Measurements from ENCODE around the gene DSG3. TPM values are rescaled to one million over a fixed set of nuclear protein-coding genes. Genes with fewer than 3 reads are reported as not detected.
"Not testable (repeated sequence)": the region's sequence is repeated elsewhere in the genome, so short reads cannot be mapped to it uniquely, and the experiment has no call there.

DSG3 gene
- total RNA-seq, 1 donor from 2014 or later, result not detected

DNA sequence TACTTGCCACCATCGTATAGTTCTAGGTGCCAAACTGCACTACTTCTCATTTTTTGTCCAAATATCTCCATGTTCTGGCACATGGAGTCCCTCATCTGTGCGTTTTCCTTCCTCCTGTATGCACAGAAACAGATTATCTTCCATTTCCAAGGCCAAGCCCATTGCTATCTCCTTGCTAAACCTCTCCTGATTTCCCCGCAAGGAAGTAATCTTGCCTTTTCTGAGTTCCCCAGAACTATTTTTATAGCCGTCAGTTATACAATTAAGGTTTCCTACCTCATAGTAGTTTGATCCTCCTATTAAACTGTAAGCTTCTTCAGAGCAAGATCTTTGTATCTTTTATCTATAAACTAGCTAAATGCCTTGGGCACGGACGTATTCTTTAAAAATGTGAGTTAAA is 57.6 kb downstream of the DSG3 start:
- Mint-ChIP-seq H3K9me3 (ENCODE audit: unreplicated experiment) (no peaks in the 10 kb centered on the region), H3K27me3 (ENCODE audit: unreplicated experiment) (peaks cover 2% of the 10 kb centered on the region), H3K36me3 (ENCODE audit: unreplicated experiment) (peaks cover 2% of the 10 kb centered on the region), H3K4me1 (ENCODE audit: unreplicated experiment) (no peaks in the 10 kb centered on the region), H3K4me3 (ENCODE audit: unreplicated experiment) (no peak overlapping the region), H3K27ac (ENCODE audit: unreplicated experiment) (no peak overlapping the region)
- TF ChIP-seq, protein P1, sequence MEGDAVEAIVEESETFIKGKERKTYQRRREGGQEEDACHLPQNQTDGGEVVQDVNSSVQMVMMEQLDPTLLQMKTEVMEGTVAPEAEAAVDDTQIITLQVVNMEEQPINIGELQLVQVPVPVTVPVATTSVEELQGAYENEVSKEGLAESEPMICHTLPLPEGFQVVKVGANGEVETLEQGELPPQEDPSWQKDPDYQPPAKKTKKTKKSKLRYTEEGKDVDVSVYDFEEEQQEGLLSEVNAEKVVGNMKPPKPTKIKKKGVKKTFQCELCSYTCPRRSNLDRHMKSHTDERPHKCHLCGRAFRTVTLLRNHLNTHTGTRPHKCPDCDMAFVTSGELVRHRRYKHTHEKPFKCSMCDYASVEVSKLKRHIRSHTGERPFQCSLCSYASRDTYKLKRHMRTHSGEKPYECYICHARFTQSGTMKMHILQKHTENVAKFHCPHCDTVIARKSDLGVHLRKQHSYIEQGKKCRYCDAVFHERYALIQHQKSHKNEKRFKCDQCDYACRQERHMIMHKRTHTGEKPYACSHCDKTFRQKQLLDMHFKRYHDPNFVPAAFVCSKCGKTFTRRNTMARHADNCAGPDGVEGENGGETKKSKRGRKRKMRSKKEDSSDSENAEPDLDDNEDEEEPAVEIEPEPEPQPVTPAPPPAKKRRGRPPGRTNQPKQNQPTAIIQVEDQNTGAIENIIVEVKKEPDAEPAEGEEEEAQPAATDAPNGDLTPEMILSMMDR (IDR thresholded peaks at IDR 0.05), result no peak
- DNase-seq (ENCODE audit: extremely low spot score, unreplicated experiment), result no peak

DNA sequence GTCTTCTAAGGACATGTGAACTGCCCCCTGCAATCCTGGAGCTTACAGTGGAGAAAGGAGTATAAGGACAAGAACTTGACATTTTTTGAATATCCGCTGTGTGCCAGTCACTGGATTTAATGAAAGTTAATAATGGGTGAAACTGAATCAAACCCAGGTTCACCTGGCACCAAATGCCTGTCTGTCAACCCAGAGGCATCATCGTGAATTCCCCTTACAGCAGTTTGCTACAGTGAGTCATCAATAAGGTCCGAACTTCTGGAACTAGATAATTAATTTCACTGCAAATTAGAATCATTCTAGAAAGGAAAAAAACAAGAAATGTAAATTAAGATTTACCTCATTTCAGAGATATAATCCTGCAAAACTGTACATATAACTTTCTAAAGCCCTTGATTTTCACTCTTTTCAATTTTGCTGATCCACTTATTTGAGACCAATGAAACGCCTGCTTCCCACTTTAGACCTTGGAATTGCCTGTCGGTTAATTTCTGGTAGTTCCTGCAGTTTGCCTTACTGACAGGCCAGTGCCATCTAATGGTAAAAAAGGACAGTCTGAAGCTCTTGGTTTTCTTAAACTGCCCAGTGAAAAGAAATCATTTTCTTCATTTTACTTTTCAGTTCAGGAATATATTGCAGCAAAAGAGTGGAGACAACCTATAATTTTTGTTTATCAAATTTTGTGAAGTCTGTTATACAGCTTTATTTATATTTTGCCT is 58.6 kb downstream of the DSG3 start:
- H3K36me3 Mint-ChIP-seq (ENCODE audit: unreplicated experiment), result peaks cover 2% of the 10 kb centered on the region
- H3K27ac Mint-ChIP-seq (ENCODE audit: unreplicated experiment), result no peak overlapping the region
- no peaks in the 10 kb centered on the region for H3K27me3 Mint-ChIP-seq (ENCODE audit: unreplicated experiment)
- TF ChIP-seq, protein P1 (IDR thresholded peaks at IDR 0.05), result peak; percentile 74
- DNase-seq (ENCODE audit: extremely low spot score, unreplicated experiment), result no peak
- no peaks in the 10 kb centered on the region for H3K4me1 Mint-ChIP-seq (ENCODE audit: unreplicated experiment)
- no peaks in the 10 kb centered on the region for H3K9me3 Mint-ChIP-seq (ENCODE audit: unreplicated experiment)
- H3K4me3 Mint-ChIP-seq (ENCODE audit: unreplicated experiment), result no peak overlapping the region

DNA sequence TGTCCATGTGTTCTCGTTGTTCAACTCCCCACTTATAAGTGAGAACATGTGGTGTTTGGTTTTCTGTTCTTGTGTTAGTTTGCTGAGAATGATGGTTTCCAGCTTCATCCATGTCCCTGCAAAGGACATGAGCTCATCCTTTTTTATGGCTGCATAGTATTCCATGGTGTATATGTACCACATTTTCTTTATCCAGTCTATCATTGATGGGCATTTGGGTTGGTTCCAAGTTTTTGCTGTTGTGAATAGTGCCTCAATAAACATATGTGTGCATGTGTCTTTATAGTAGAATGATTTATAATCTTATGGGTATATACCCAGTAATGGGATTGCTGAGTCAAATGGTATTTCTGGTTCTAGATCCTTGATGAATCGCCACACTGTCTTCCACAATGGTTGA is 59.6 kb downstream of the DSG3 start:
- not testable (repeated sequence) for H3K27me3 Mint-ChIP-seq (ENCODE audit: unreplicated experiment); H3K4me1 Mint-ChIP-seq (ENCODE audit: unreplicated experiment); H3K36me3 Mint-ChIP-seq (ENCODE audit: unreplicated experiment); H3K27ac Mint-ChIP-seq (ENCODE audit: unreplicated experiment); DNase-seq (ENCODE audit: extremely low spot score, unreplicated experiment); H3K4me3 Mint-ChIP-seq (ENCODE audit: unreplicated experiment); H3K9me3 Mint-ChIP-seq (ENCODE audit: unreplicated experiment)

DNA sequence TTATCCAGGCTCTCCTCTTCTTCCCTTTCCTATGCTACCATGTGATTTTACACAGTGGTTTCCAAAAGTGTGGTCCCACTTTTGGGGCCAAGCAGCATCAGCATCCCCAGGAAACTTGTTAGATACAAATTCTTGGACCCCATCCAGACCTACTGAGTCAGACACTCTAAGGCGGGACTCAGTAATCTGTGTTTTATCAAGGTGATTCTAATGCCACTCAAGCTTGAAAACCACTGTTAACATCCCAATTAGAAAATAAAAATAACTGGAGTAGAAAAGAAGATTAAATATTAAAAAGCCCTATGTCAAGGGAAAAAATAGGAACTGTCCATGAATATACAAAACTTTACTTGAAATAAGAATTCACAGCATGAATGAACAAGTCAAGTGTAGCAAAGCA is 61.2 kb downstream of the DSG3 start:
- Mint-ChIP-seq H3K27ac (ENCODE audit: unreplicated experiment) (no peak overlapping the region), H3K9me3 (ENCODE audit: unreplicated experiment) (no peaks in the 10 kb centered on the region), H3K4me3 (ENCODE audit: unreplicated experiment) (no peak overlapping the region), H3K36me3 (ENCODE audit: unreplicated experiment) (peaks cover 2% of the 10 kb centered on the region), H3K27me3 (ENCODE audit: unreplicated experiment) (no peaks in the 10 kb centered on the region), H3K4me1 (ENCODE audit: unreplicated experiment) (peaks cover 17% of the 10 kb centered on the region)
- TF ChIP-seq, protein P1 (IDR thresholded peaks at IDR 0.05), result no peak
- no peak for DNase-seq (ENCODE audit: extremely low spot score, unreplicated experiment)

DNA sequence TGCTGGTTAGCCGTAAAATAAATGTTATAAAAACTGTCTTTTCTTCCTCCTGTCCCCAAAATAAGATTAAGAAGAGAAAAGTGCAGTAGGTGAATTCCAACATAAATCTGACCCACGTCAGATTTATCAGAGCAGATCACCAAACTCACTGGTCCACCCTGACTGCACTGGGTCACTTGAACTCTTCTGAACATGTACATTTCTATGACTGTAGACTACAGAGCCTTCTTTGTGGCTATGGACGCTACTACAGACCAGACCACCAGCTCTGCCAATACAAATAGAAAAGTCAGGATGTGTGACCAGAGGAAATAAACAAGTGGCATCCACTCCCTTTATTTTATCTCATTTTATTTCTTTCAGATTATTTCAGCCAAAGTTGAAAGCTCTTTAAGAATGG is 62.0 kb downstream of the DSG3 start:
- Mint-ChIP-seq H3K27me3 (ENCODE audit: unreplicated experiment) (no peaks in the 10 kb centered on the region), H3K27ac (ENCODE audit: unreplicated experiment) (no peak overlapping the region), H3K4me3 (ENCODE audit: unreplicated experiment) (no peak overlapping the region), H3K36me3 (ENCODE audit: unreplicated experiment) (peaks cover 2% of the 10 kb centered on the region), H3K9me3 (ENCODE audit: unreplicated experiment) (no peaks in the 10 kb centered on the region), H3K4me1 (ENCODE audit: unreplicated experiment) (peaks cover 22% of the 10 kb centered on the region)
- TF ChIP-seq, protein P1 (IDR thresholded peaks at IDR 0.05), result no peak
- DNase-seq (ENCODE audit: extremely low spot score, unreplicated experiment), result no peak

Measured in osteocyte (in vitro differentiated cells).